Measurements from ENCODE around the gene ARHGEF7.

The ARHGEF7 gene

GRCh38 chr13:111322001-111322915 lies 207.1 kb downstream of the ARHGEF7 start:
- DNase-seq (ENCODE audit: low spot score) = no peak
- TF ChIP-seq CTCF (IDR thresholded peaks at IDR 0.05; ENCODE audit: extremely low read depth, missing control alignments) = no peak

GRCh38 chr13:111322916-111323331 lies 207.8 kb downstream of the ARHGEF7 start:
- DNase-seq (ENCODE audit: low spot score) = no peak

GRCh38 chr13:111323549-111323948 lies 208.4 kb downstream of the ARHGEF7 start:
- TF ChIP-seq CTCF (IDR thresholded peaks at IDR 0.05; ENCODE audit: extremely low read depth, missing control alignments) = no peak

More at GRCh38 chr13:111322916-111323331, 207.8 kb downstream of the ARHGEF7 start:
- TF ChIP-seq CTCF (IDR thresholded peaks at IDR 0.05; ENCODE audit: extremely low read depth, missing control alignments) = no peak

DNA sequence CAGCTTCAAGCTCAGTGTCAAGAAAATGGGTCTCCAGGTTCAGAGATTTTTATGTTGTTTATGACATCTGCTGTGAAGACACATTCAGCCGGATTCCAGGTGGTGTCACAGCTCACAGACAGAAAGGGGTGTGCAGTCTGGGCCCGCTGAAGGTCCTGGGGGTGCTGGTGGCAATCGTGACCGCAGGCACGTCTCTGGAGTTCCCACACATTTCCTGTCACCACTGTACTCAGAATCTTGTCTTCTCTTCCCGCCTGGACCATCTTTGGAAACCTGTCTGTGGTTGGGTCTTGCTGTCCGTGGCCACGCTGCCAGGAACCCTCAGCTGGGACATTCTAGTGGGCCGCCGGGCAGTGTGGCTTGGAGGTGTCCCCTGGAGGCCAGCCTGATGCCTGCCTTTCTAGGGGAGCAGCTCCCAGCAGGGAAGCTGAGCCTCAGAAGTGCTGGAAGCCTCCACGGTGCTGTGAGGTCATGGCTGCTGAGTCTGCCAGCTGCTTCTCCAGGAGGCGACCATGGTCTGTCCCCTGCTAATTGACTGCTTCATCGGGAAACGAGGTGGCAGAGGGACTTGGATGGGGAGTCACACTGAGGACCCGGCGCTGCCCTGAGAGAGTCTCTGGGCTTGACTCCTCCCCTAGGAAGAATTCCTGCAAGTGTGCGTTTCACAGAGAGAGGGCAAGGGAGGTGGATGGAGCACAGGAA lies 209.0 kb downstream of the ARHGEF7 start:
- TF ChIP-seq CTCF (IDR thresholded peaks at IDR 0.05; ENCODE audit: extremely low read depth, missing control alignments) = no peak
- DNase-seq (ENCODE audit: low spot score) = no peak

More at GRCh38 chr13:111323549-111323948, 208.4 kb downstream of the ARHGEF7 start:
- no peak for DNase-seq (ENCODE audit: low spot score)

GRCh38 chr13:111324736-111325135 lies 209.6 kb downstream of the ARHGEF7 start:
- no peak for TF ChIP-seq CTCF (IDR thresholded peaks at IDR 0.05; ENCODE audit: extremely low read depth, missing control alignments)
- DNase-seq (ENCODE audit: low spot score) = no peak

DNA sequence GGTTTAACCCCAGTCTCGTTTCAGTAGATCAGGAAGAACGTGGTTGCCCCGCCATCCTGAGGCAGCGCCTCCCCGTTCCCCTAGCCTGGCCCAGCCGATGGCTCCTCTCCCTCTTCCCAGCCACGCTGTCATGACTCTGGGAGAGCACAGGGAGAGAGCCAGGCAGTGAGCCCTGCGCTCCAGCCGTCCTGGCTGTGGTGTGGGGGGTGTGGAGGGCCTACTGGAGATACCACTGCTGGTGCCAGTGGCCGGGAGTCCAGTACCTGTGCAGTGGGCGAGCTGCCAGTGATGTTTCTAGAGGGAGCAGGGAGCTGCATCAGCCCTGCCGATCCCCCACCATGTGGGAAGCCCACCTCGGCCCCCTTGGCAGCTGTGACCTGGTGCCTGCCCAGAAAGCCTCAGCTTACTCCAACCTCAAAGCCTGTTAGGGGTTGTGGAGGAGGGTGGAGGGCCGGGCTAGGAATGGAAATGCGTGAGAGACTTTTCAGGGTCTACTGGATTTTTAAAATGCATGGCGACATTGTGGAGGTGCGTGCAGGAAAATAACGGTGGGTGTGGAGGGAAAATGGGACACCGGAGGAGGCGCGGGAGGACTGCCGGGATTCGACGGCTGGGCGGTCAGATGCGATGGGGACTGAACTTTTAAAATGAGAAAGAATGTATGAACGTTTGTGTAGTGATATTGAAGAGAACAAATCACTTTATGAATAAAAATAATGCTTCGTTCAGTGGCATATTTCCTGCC lies 210.2 kb downstream of the ARHGEF7 start:
- TF ChIP-seq CTCF (IDR thresholded peaks at IDR 0.05; ENCODE audit: extremely low read depth, missing control alignments) = no peak
- DNase-seq (ENCODE audit: low spot score) = no peak
